PC-9 (cell line): ENCODE data around the gene KRTAP19-2. TPM values are rescaled to one million over a fixed set of nuclear protein-coding genes. Genes with fewer than 3 reads are reported as not detected.

ENCODE experiments used
- BruUV-seq: library from RNA; stranded (reverse); fragments of 400-500 nt; replicated peaks from 2 replicates; lab custom pipeline; 2021; lab: Mats Ljungman, UMichigan
- CTCF ChIA-PET: fragments of 300-600 bp; sonication (Branson Sonifier 250); formaldehyde crosslinking; loops from one replicate; lab custom pipeline; 2022; ENCODE audit warnings: antibody characterized with exemption; lab: Charles Lee
- POLR2A ChIA-PET: fragments of 300-600 bp; sonication (Branson Sonifier 250); formaldehyde crosslinking; loops from one replicate; lab custom pipeline; 2022; ENCODE audit warnings: antibody characterized with exemption; ENCODE audit not compliant: unreplicated experiment; lab: Charles Lee
- DNase-seq, 2 experiments: peaks; one replicate each; pipeline versions ENCODE4 v3.0.0 to v3.0.0-alpha.2; 2015 to 2022; ENCODE audit warnings: mixed read lengths in 1 of 2
- H2AFZ ChIP-seq: fragments of 200-600 bp; sonication (generic); 2 replicates; pipeline ENCODE4 v1.8.1; 2017; ENCODE audit warnings: antibody characterized with exemption
- H3F3A ChIP-seq: fragments of 200-600 bp; sonication (generic); 2 replicates; pipeline ENCODE4 v1.8.1; 2017; ENCODE audit warnings: antibody characterized with exemption, mild to moderate bottlenecking, low read depth; ENCODE audit not compliant: insufficient read depth
- H3K27ac ChIP-seq: fragments of 200-600 bp; sonication (generic); 2 replicates; pipeline ENCODE4 v1.6.1; 2016; ENCODE audit warnings: mixed run types
- H3K27me3 ChIP-seq: fragments of 200-600 bp; sonication (generic); 2 replicates; pipeline ENCODE4 v1.6.1; 2016; ENCODE audit warnings: low read depth, mixed run types; ENCODE audit not compliant: insufficient read depth
- H3K36me3 ChIP-seq: fragments of 200-600 bp; sonication (generic); 2 replicates; pipeline ENCODE4 v1.6.1; 2016; ENCODE audit warnings: low read depth, mixed run types
- H3K4me1 ChIP-seq: fragments of 200-600 bp; sonication (generic); replicated peaks from 2 replicates; pipeline ENCODE4 v1.6.1; 2016; ENCODE audit warnings: mixed run types; ENCODE audit not compliant: insufficient read depth
- H3K4me2 ChIP-seq: fragments of 200-600 bp; sonication (generic); 2 replicates; pipeline ENCODE4 v1.6.1; 2017; ENCODE audit warnings: mixed run types
- H3K4me3 ChIP-seq: fragments of 200-600 bp; sonication (generic); 2 replicates; pipeline ENCODE4 v1.6.1; 2016; ENCODE audit warnings: mixed run types
- H3K79me2 ChIP-seq: fragments of 200-600 bp; sonication (generic); 2 replicates; pipeline ENCODE4 v1.6.1; 2017; ENCODE audit warnings: low read depth, mixed run types
- H3K9me2 ChIP-seq: fragments of 200-600 bp; sonication (generic); 2 replicates; pipeline ENCODE4 v1.8.1; 2017; ENCODE audit warnings: mild to moderate bottlenecking; ENCODE audit not compliant: insufficient read depth
- H3K9me3 ChIP-seq: fragments of 200-600 bp; sonication (generic); 2 replicates; pipeline ENCODE4 v1.8.1; 2016; ENCODE audit warnings: low read depth; ENCODE audit not compliant: insufficient read depth
- H4K20me1 ChIP-seq: fragments of 200-600 bp; sonication (generic); 2 replicates; pipeline ENCODE4 v1.8.1; 2017; ENCODE audit not compliant: insufficient read depth
- EZH2 ChIP-seq: fragments of 200-600 bp; sonication (generic); IDR thresholded peaks from 2 replicates; pipeline ENCODE4 v1.8.0; 2017; ENCODE audit warnings: antibody characterized with exemption, low read depth
- intact Hi-C: fragments of 100-400 bp; cut with micrococcal nuclease; formaldehyde crosslinking; loops from one replicate; pipeline ENCODE4 v1.10.0; 2022; ENCODE audit not compliant: unreplicated experiment
- total RNA-seq: library from RNA; stranded (reverse); gene quantifications from 2 replicates; pipeline ENCODE4 v1.2.3, GENCODE V29; 2021
- TF ChIP-seq, protein P1 (sequence below): fragments of 200-600 bp; sonication (generic); conservative IDR thresholded peaks from 2 replicates; pipeline ENCODE4 v1.6.1; 2017; ENCODE audit warnings: mixed run types, antibody characterized with exemption, mild to moderate bottlenecking, moderate library complexity

The KRTAP19-2 gene
- total RNA-seq, 1 experiment from 2014 or later = not detected

DNA sequence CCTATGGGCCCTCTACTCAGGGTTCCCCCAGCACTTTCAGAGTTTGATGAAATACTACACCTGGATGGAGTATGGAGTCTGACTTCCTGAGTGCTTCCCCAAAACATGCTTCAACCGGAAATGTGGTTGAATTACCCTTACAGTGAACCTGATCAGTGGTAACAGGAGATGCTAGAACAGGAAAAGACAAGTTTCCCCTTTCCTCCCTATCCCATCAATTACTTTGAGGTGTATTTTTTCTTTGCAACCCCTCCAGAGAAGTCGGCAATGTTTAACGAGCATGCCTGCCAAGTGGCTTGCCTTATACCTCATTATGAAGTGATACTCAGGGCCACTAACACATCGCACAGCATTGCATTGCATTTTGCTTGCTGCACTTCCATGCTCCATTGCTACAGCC lies 40.2 kb downstream of the KRTAP19-2 start:
- POLR2A ChIA-PET = no interaction called here
- Histone ChIP-seq H3K27ac (no peak overlapping the region), H2AFZ (no peak overlapping the region), H3F3A (no peaks in the 10 kb centered on the region), H3K4me2 (no peak overlapping the region), H3K4me3 (no peak overlapping the region), H3K9me3 (no peaks in the 10 kb centered on the region), H4K20me1 (no peaks in the 10 kb centered on the region), H3K36me3 (no peaks in the 10 kb centered on the region), H3K79me2 (no peaks in the 10 kb centered on the region), H3K4me1 (no peaks in the 10 kb centered on the region), H3K9me2 (no peaks in the 10 kb centered on the region), H3K27me3 (no peaks in the 10 kb centered on the region)
- intact Hi-C loops = no loop called here
- no peak for DNase-seq
- CTCF ChIA-PET = no interaction called here
- TF ChIP-seq, protein P1, sequence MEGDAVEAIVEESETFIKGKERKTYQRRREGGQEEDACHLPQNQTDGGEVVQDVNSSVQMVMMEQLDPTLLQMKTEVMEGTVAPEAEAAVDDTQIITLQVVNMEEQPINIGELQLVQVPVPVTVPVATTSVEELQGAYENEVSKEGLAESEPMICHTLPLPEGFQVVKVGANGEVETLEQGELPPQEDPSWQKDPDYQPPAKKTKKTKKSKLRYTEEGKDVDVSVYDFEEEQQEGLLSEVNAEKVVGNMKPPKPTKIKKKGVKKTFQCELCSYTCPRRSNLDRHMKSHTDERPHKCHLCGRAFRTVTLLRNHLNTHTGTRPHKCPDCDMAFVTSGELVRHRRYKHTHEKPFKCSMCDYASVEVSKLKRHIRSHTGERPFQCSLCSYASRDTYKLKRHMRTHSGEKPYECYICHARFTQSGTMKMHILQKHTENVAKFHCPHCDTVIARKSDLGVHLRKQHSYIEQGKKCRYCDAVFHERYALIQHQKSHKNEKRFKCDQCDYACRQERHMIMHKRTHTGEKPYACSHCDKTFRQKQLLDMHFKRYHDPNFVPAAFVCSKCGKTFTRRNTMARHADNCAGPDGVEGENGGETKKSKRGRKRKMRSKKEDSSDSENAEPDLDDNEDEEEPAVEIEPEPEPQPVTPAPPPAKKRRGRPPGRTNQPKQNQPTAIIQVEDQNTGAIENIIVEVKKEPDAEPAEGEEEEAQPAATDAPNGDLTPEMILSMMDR = no peak
- TF ChIP-seq EZH2 = no peak
- BruUV-seq = no TSS peak

DNA sequence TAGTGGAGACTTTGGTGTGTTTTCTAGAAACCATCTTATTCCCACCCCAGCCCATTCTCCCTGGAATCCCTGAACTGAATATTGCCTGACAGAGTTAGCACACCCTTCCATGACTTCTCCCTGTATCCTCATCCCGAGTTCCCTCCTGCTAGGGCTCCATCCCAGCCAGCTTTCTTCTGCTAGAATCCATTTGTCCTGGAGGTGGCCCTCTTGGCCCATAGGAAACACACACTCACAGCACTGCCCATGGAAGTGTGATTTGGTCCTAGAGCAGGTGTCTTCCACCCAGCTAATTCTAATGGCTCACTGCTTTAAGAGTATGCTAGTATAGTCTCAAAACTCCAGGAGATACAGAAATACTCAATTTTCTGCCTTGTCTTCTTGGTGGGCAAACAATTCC lies 43.0 kb downstream of the KRTAP19-2 start:
- H3K9me3 ChIP-seq = no peaks in the 10 kb centered on the region
- POLR2A ChIA-PET = no interaction called here
- CTCF ChIA-PET = no interaction called here
- H3K4me3 ChIP-seq = no peak overlapping the region
- H3K4me2 ChIP-seq = no peak overlapping the region
- H3K9me2 ChIP-seq = no peaks in the 10 kb centered on the region
- no peak for DNase-seq
- no peaks in the 10 kb centered on the region for H3K36me3 ChIP-seq
- H3F3A ChIP-seq = no peaks in the 10 kb centered on the region
- H3K27me3 ChIP-seq = no peaks in the 10 kb centered on the region
- no peaks in the 10 kb centered on the region for H3K4me1 ChIP-seq
- intact Hi-C loops = no loop called here
- H2AFZ ChIP-seq = no peak overlapping the region
- H3K27ac ChIP-seq = no peak overlapping the region
- BruUV-seq = no TSS peak
- TF ChIP-seq, protein P1 = no peak
- no peaks in the 10 kb centered on the region for H4K20me1 ChIP-seq
- no peaks in the 10 kb centered on the region for H3K79me2 ChIP-seq

DNA sequence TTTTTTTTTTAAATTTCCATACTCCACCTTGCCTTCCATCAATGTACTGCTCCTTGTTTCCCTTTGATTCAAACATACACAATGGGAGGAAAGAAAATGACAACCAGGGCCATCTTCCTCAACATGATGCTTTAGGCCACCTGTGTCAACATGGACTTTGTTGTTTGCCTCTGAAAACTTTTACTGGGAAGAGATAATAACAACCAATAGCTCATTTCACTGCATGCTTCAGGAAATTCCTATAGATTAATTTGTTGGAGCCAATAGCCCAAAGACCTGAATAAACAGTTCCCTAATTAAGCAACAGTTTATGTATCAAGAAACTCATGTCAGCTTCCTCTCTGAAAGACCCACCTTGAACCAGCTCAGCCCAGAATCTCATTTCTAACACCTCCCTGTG lies 44.0 kb downstream of the KRTAP19-2 start:
- Histone ChIP-seq H2AFZ (no peak overlapping the region), H3K4me2 (no peak overlapping the region), H3K4me3 (no peak overlapping the region), H3K27ac (no peak overlapping the region), H3K36me3 (no peaks in the 10 kb centered on the region), H3K9me3 (no peaks in the 10 kb centered on the region), H3K4me1 (no peaks in the 10 kb centered on the region), H3K9me2 (no peaks in the 10 kb centered on the region), H4K20me1 (no peaks in the 10 kb centered on the region), H3K79me2 (no peaks in the 10 kb centered on the region), H3F3A (no peaks in the 10 kb centered on the region), H3K27me3 (no peaks in the 10 kb centered on the region)
- DNase-seq = no peak
- ChIA-PET CTCF (no interaction called here), POLR2A (no interaction called here)
- no TSS peak for BruUV-seq
- TF ChIP-seq, protein P1 = no peak
- TF ChIP-seq EZH2 = no peak
- intact Hi-C loops = no loop called here
